ENCODE measurements around the gene CNGA2.

- TF ChIP-seq CTCF (IDR thresholded peaks at IDR 0.05) = no peak
- TF ChIP-seq POLR2AphosphoS5 (IDR thresholded peaks at IDR 0.05; ENCODE audit: insufficient read depth in 1 of 2, low read depth in 1 of 2) = no peak
- TF ChIP-seq POLR2A (IDR thresholded peaks at IDR 0.05) = no peak
Measured at GRCh38 chrX:151742311-151742710, 7.8 kb downstream of the CNGA2 start.

All from vagina (tissue), 2 donors.